MM.1S (cell line): ENCODE measurements around the gene ZNF469.

ENCODE experiments used
- CTCF ChIP-seq: fragments of 300-600 bp; sonication (generic); IDR thresholded peaks from 2 replicates; pipeline ENCODE4 v1.5.1; 2016; ENCODE audit warnings: antibody characterized with exemption, low read length, mixed read lengths
- EZH2 ChIP-seq: fragments of 300-600 bp; sonication (generic); optimal IDR thresholded peaks from 2 replicates; pipeline ENCODE3; 2017; ENCODE audit warnings: low read depth, mild to moderate bottlenecking, antibody characterized with exemption, low read length, mixed read lengths
- EZH2phosphoT487 ChIP-seq: fragments of 300-600 bp; sonication (generic); IDR thresholded peaks from 2 replicates; pipeline ENCODE4 v1.6.1; 2018; ENCODE audit warnings: antibody characterized with exemption, low read length

- TF ChIP-seq CTCF: no peak
- TF ChIP-seq EZH2: no peak
- TF ChIP-seq EZH2phosphoT487: no peak
Observed at GRCh38 chr16:88387941-88388627, 5.3 kb downstream of the ZNF469 start.
